Neural cell (in vitro differentiated cells): Measurements from ENCODE around the gene SMYD5.

Source experiments
- EP300 ChIP-seq: fragments of 450-650 bp; conservative IDR thresholded peaks from 2 replicates; pipeline ENCODE4 v1.6.1; 2014; ENCODE audit warnings: antibody characterized with exemption, mild to moderate bottlenecking, moderate library complexity; ENCODE audit not compliant: poor library complexity, severe bottlenecking
- EZH2 ChIP-seq: fragments of 200-600, 300-800 bp; shearing (Covaris generic), sonication (generic); IDR thresholded peaks from 2 replicates; pipeline ENCODE4 v1.6.1; 2014; ENCODE audit warnings: antibody characterized with exemption, low read length, borderline replicate concordance, mild to moderate bottlenecking; ENCODE audit not compliant: insufficient read depth, poor library complexity, severe bottlenecking
- POLR2AphosphoS5 ChIP-seq: IDR thresholded peaks from 2 replicates; pipeline ENCODE4 v1.6.1; 2012
- RAD21 ChIP-seq: fragments of 450-650 bp; conservative IDR thresholded peaks from 2 replicates; pipeline ENCODE4 v1.6.1; 2014; ENCODE audit warnings: antibody characterized with exemption, mild to moderate bottlenecking, moderate library complexity
- SMC3 ChIP-seq: fragments of 450-650 bp; conservative IDR thresholded peaks from 2 replicates; pipeline ENCODE4 v1.6.1; 2014; ENCODE audit warnings: antibody characterized with exemption, mild to moderate bottlenecking, moderate library complexity; ENCODE audit not compliant: poor library complexity
- TAF1 ChIP-seq: IDR thresholded peaks from 2 replicates; pipeline ENCODE4 v1.6.1; 2012; ENCODE audit warnings: low read depth
- TF ChIP-seq, protein P1 (sequence below): fragments of 450-650 bp; IDR thresholded peaks from 2 replicates; pipeline ENCODE4 v1.5.1; 2014; ENCODE audit warnings: antibody characterized with exemption, mild to moderate bottlenecking, moderate library complexity; ENCODE audit not compliant: poor library complexity, severe bottlenecking
- TF ChIP-seq, protein P2 (sequence below): IDR thresholded peaks from 2 replicates; pipeline ENCODE4 v1.6.1; 2012; ENCODE audit warnings: borderline replicate concordance

DNA sequence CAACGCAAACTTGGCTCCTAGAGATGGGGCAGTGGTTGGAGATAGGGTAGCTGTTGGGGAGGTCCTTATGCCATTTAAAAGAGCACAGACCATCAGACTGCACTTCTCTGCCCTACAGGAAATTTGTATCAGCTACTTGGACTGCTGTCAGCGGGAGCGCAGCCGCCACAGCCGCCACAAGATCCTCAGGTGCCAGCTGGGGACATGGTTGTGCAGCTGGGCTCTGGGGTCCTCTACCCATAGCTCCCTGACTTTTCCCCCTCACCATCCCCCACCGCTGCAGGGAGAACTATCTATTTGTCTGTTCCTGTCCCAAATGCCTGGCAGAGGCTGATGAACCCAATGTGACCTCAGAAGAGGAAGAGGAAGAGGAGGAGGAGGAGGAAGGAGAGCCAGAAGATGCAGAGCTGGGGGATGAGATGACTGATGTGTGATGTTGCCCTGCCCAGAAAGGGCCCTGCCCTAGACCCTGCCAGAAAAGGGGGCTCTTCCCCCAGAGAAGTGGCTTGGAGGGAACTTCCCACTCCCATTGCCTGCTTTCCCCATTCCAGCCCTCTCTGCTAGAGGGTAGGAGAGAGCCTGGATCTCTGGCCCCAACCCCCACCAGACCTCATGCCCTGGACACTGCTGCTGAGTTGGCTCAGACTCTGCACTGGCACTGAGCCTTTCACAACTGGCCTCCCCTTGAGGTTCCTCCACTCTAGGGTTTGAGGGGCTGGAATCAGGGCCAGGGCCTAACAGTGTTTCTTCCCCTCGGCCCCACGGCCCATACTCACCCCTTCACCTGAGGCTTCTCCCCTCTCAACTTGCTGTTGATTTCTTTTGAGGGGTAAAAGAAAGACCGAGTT is 11.7 kb downstream of the SMYD5 start:
- TF ChIP-seq, protein P1, sequence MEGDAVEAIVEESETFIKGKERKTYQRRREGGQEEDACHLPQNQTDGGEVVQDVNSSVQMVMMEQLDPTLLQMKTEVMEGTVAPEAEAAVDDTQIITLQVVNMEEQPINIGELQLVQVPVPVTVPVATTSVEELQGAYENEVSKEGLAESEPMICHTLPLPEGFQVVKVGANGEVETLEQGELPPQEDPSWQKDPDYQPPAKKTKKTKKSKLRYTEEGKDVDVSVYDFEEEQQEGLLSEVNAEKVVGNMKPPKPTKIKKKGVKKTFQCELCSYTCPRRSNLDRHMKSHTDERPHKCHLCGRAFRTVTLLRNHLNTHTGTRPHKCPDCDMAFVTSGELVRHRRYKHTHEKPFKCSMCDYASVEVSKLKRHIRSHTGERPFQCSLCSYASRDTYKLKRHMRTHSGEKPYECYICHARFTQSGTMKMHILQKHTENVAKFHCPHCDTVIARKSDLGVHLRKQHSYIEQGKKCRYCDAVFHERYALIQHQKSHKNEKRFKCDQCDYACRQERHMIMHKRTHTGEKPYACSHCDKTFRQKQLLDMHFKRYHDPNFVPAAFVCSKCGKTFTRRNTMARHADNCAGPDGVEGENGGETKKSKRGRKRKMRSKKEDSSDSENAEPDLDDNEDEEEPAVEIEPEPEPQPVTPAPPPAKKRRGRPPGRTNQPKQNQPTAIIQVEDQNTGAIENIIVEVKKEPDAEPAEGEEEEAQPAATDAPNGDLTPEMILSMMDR: no peak
- TF ChIP-seq EP300 (no peak), EZH2 (no peak), TAF1 (no peak), POLR2AphosphoS5 (no peak), SMC3 (no peak), RAD21 (no peak)
- TF ChIP-seq, protein P2, sequence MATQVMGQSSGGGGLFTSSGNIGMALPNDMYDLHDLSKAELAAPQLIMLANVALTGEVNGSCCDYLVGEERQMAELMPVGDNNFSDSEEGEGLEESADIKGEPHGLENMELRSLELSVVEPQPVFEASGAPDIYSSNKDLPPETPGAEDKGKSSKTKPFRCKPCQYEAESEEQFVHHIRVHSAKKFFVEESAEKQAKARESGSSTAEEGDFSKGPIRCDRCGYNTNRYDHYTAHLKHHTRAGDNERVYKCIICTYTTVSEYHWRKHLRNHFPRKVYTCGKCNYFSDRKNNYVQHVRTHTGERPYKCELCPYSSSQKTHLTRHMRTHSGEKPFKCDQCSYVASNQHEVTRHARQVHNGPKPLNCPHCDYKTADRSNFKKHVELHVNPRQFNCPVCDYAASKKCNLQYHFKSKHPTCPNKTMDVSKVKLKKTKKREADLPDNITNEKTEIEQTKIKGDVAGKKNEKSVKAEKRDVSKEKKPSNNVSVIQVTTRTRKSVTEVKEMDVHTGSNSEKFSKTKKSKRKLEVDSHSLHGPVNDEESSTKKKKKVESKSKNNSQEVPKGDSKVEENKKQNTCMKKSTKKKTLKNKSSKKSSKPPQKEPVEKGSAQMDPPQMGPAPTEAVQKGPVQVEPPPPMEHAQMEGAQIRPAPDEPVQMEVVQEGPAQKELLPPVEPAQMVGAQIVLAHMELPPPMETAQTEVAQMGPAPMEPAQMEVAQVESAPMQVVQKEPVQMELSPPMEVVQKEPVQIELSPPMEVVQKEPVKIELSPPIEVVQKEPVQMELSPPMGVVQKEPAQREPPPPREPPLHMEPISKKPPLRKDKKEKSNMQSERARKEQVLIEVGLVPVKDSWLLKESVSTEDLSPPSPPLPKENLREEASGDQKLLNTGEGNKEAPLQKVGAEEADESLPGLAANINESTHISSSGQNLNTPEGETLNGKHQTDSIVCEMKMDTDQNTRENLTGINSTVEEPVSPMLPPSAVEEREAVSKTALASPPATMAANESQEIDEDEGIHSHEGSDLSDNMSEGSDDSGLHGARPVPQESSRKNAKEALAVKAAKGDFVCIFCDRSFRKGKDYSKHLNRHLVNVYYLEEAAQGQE: no peak
